DMS53 treated with DMSO at 0.1 percent for 48 hours (cell line): ENCODE measurements around the gene AIFM2.
"Not testable (repeated sequence)": the region's sequence is repeated elsewhere in the genome, so short reads cannot be mapped to it uniquely, and the experiment has no call there.

ENCODE experiments used
- DNase-seq: peaks from one replicate; lab custom pipeline; 2025; ENCODE audit not compliant: unreplicated experiment; lab: John Stamatoyannopoulos, UW

The AIFM2 gene

GRCh38 chr10:70132098-70133029, at the start of gene AIFM2:
TSS of gene AIFM2 (minus strand) at chr10:70132825. CDS start at chr10:70124084, 8,741 bp downstream.
- DNase-seq = peak; percentile 66

- DNase-seq = not testable (repeated sequence)
Observed at GRCh38 chr10:70179209-70179608, 46.6 kb upstream of the AIFM2 start.

GRCh38 chr10:70178139-70178725, 45.6 kb upstream of the AIFM2 start:
- no peak for DNase-seq

DNA sequence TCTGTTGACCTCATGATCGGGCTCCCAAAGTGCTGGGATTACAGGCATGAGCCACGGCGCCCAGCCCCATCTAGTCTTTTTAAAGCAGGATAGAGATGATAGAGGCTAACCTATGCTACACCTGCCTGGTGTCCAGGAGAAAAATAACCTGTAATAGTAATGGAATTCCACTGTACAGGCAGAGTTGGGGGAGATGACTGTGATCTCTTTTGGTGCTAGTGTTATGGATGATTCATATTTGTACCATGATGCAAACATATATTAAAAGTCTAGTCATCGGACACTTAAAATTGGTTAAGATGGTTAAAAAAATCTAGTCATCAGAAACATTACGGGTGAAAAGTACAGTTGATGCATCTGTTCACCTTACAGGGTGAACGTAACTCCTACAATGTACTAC, 43.8 kb upstream of the AIFM2 start:
- DNase-seq = no peak

DNA sequence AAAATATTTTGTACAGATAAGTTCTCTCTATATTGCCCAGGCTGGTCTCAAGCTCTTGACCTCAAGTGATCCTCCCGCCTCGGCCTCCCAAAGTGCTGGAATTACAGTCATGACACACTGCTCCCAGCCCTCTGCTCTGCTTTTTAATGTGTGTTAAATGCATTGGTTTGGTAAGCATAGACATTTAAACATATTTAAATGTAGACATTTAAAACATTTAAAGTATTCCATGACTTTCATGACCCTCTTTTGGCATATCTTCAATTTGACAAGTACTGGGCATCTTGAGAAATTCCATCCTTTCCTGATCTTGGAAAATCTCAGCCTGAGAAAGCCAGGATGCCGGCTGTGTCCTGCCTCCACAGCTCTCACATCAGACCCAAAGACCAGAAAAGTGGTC, 42.9 kb upstream of the AIFM2 start:
- no peak for DNase-seq

DNA sequence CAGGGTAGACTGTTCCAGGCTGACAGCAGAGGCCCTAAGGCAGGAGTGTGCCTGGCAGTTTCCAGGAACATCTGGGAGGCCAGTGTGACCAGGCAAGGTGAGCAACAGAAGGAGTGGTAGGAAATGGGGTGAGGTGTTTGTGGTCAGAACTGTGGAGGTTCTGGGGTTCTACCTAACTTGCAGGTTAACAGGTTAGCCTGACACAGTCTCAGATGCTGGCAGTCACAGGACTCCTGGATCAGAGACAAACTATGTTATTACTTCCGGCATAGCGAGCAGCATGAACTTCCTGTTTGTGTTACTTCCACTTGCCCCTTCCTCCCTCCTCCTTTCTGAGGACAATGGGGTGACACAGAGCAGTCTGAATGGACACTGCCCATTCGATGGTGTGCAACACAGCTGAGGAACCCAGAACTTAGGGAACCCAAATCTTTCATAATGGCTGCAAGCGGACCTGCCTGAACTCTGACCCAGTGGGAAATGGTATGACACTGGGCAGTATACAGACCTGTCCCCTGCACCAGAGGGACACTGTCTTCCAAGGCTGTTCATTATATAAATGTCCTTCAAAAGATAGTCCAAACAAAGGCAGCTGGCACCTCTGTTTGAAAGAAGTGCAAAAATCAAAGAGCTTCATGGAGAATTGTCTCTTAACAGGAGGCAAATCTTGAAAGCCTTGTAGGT, 41.6 kb upstream of the AIFM2 start:
- no peak for DNase-seq

DNA sequence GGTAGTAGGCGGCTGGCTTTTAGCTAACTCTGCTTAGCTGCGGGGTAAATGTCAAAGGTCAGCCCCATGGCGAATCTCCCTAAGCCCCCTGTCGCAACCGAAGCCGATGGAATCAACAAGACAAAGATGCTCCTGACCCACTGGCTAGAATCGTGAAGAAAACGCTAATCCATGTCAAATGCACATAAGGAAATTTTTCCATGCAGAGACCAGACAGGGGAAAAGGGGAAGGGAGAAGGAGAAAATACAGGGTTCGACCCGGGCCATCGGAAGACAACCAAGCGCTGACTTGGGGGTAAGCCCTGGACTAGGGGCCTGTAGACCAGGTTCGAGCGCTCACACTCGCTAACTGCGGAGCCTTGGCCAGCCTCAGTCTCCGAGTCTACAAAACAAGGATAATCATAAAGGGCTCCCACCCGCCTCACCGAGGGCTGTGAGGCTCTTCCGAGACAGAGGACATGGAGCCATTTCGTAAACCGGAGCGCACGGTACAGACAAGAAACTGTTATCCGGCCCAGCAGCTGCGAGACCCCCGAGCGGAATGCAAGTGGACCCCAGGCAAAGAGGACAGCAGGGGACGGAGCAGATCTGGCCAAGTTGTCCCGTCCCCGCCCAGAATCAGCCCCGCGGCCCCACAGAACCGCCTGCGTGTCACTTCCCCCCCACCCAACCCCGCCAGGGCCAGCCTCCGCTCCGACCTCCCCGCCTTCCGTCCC, 37.2 kb upstream of the AIFM2 start:
- no peak for DNase-seq

DNA sequence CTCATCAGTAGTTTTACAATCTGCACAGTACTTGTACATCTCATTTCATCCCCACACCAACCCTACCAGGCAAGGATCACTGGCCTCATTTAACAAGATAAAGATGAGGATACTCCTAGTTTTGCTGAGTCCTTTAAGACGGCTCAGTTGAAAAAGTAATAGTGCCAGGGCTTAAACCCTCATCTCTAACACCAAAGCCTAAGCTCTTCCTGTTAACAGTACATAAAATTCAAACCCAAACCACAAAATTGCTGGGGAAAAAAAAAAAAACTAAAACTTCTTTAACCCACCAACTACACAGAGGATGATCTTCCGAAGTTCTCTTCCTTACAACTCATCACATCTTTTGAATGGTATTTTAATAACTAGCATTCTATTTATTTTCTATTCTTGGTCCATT, 36.4 kb upstream of the AIFM2 start:
- no peak for DNase-seq

- DNase-seq = no peak
Observed at GRCh38 chr10:70167246-70167645, 34.6 kb upstream of the AIFM2 start.

DNA sequence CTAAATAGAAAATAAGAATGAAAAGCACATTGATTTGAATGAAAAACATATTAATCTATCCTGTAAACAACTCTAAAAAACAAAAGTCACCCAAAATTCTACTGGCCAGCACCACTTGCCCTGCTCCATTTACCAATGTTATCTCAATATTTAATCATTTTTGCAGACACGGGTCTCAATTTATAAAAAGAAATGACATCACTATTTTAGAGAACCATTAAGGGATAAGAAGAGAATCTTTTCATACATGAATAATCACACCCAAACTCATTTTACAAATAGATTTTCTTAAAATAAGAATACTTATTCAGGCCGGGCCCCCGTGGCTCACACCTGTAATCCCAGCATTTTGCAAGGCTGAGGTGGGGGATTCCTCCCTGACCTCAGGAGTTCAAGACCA, 33.8 kb upstream of the AIFM2 start:
- DNase-seq = no peak

DNA sequence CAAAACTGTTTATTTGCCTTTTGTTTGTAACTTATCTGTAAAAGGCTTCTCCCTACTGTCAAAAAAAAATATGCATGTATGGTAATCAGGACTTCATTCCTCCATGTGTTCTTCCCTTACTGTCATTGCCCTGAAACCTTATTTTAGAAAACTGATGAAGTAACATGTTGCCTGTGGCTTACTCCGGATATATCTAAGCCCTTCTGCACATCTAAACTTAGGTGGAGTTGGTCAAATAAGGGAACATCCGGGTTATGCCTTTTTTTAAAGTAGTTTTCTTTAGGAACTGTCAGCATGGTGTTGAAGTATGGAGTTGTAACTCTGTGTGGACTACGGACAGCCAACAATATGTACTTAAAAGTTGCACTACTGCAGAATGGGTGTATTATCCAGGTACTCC, 31.5 kb upstream of the AIFM2 start:
- no peak for DNase-seq

GRCh38 chr10:70163448-70163847, 30.8 kb upstream of the AIFM2 start:
- DNase-seq = no peak

GRCh38 chr10:70162892-70163201, 30.2 kb upstream of the AIFM2 start:
- no peak for DNase-seq

- no peak for DNase-seq
Observed at GRCh38 chr10:70162151-70162891, 29.7 kb upstream of the AIFM2 start.

DNA sequence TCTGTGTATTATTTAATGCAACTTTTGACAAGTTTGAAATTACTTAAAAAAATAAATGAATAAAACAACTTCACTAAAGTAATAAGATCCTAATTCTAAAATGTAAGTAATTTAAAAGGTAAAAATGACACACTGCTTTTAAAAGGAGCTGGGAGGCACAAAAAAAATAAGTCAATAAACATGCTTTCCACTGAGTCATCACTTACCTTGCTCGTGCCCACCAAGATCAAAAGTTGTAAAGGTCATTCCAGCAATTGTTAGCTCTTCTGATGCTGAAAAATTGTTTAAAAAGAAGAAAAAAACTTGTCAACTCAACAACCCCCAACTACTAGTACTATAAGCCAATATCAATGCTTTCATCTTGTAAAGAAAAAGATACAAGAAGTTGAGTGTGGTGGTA, 28.2 kb upstream of the AIFM2 start:
- DNase-seq = no peak

DNA sequence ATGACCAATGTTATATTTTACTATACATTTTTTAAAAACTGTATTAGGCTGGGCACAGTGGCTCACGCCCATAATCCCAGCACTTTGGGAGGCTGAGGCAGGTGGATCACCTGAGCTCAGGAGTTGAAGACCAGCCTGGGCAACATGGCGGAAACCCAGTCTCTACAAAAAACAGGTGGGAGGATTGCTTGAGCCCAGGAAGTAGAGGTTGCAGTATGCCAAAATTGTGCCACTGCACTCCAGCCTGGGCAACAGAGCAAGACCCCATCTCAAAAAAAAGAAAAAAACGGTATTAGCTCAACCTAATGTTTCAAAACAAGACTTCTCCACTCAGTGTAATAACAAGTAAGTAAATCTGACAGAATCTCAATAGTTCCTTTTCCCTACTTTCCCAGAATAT, 26.7 kb upstream of the AIFM2 start:
- DNase-seq = not testable (repeated sequence)

GRCh38 chr10:70158113-70158512, 25.5 kb upstream of the AIFM2 start:
- no peak for DNase-seq

GRCh38 chr10:70155255-70155838, 22.7 kb upstream of the AIFM2 start:
- no peak for DNase-seq

- DNase-seq = no peak
Observed at GRCh38 chr10:70148516-70148915, 15.9 kb upstream of the AIFM2 start.

GRCh38 chr10:70147259-70147625, 14.6 kb upstream of the AIFM2 start:
- DNase-seq = no peak
